GM23338 (cell line): ENCODE measurements around the gene MUC6. TPM values are rescaled to one million over a fixed set of nuclear protein-coding genes. Genes with fewer than 3 reads are reported as not detected.

ENCODE experiments used
- ATAC-seq: fragments of 200-7000 bp; cut with Tn5 transposase; 3 replicates; pipeline ENCODE4 v1.9.1; 2020
- DNase-seq: peaks from one replicate; pipeline ENCODE4 v3.0.0-alpha.2; 2015; ENCODE audit warnings: low spot score
- H2AFZ ChIP-seq: fragments of 200-600 bp; sonication (generic); 2 replicates; pipeline ENCODE4 v1.8.0; 2016; ENCODE audit warnings: antibody characterized with exemption, mild to moderate bottlenecking, moderate library complexity
- H3F3A ChIP-seq: fragments of 200-600 bp; sonication (generic); replicated peaks from 2 replicates; pipeline ENCODE4 v1.8.0; 2017; ENCODE audit warnings: antibody characterized with exemption, mixed run types, low read depth
- H3K27ac ChIP-seq: fragments of 200-600 bp; sonication (generic); 2 replicates; pipeline ENCODE4 v1.6.1; 2016; ENCODE audit warnings: low read depth
- H3K27me3 ChIP-seq: fragments of 200-600 bp; sonication (generic); 2 replicates; pipeline ENCODE4 v1.8.0; 2016; ENCODE audit warnings: mild to moderate bottlenecking, mixed run types, moderate library complexity; ENCODE audit not compliant: insufficient read depth
- H3K36me3 ChIP-seq: fragments of 200-600 bp; sonication (generic); 2 replicates; pipeline ENCODE4 v1.8.0; 2016; ENCODE audit warnings: mild to moderate bottlenecking; ENCODE audit not compliant: insufficient read depth
- H3K4me1 ChIP-seq: fragments of 200-600 bp; sonication (generic); 2 replicates; pipeline ENCODE4 v1.8.0; 2016; ENCODE audit warnings: mild to moderate bottlenecking, moderate library complexity; ENCODE audit not compliant: insufficient read depth
- H3K4me2 ChIP-seq: fragments of 200-600 bp; sonication (generic); 2 replicates; pipeline ENCODE4 v1.7.1; 2017; ENCODE audit warnings: mixed run types
- H3K4me3 ChIP-seq: fragments of 200-600 bp; sonication (generic); 2 replicates; pipeline ENCODE4 v1.6.1; 2016; ENCODE audit warnings: mixed run types
- H3K79me2 ChIP-seq: fragments of 200-600 bp; sonication (generic); replicated peaks from 2 replicates; pipeline ENCODE4 v1.8.0; 2017; ENCODE audit warnings: mild to moderate bottlenecking; ENCODE audit not compliant: insufficient read depth
- H3K9me2 ChIP-seq: fragments of 200-600 bp; sonication (generic); 2 replicates; pipeline ENCODE4 v1.8.0; 2017; ENCODE audit not compliant: insufficient read depth
- H4K20me1 ChIP-seq: fragments of 200-600 bp; sonication (generic); replicated peaks from 2 replicates; pipeline ENCODE4 v1.8.0; 2017; ENCODE audit warnings: mild to moderate bottlenecking; ENCODE audit not compliant: insufficient read depth
- H3K27ac Mint-ChIP-seq: 2 replicates; pipeline ENCODE4 v1.8.0; 2020; ENCODE audit warnings: inconsistent platforms, mild to moderate bottlenecking, moderate library complexity, mixed read lengths
- H3K27me3 Mint-ChIP-seq: 3 replicates; pipeline ENCODE4 v1.8.0; 2022; ENCODE audit warnings: low read depth, mild to moderate bottlenecking, moderate library complexity, mixed read lengths, inconsistent platforms; ENCODE audit not compliant: insufficient read depth, poor library complexity
- H3K36me3 Mint-ChIP-seq: 3 replicates; pipeline ENCODE4 v1.8.0; 2021; ENCODE audit warnings: low read depth, mild to moderate bottlenecking, inconsistent platforms, moderate library complexity, mixed read lengths
- H3K4me1 Mint-ChIP-seq: 3 replicates; pipeline ENCODE4 v1.8.0; 2020; ENCODE audit warnings: mild to moderate bottlenecking, inconsistent platforms, mixed read lengths
- H3K4me3 Mint-ChIP-seq: 3 replicates; pipeline ENCODE4 v1.8.0; 2021; ENCODE audit warnings: moderate library complexity, mild to moderate bottlenecking, inconsistent platforms, mixed read lengths
- H3K9me3 Mint-ChIP-seq: 3 replicates; pipeline ENCODE4 v1.8.0; 2020; ENCODE audit warnings: moderate library complexity, mild to moderate bottlenecking, inconsistent platforms, mixed read lengths
- CREB1 ChIP-seq: fragments of 250-450 bp; sonication (Bioruptor Pico); IDR thresholded peaks from 2 replicates; pipeline ENCODE4 v1.5.0; 2020; ENCODE audit warnings: low read depth, mild to moderate bottlenecking, moderate library complexity
- EZH2 ChIP-seq: fragments of 200-600 bp; sonication (generic); IDR thresholded peaks from one replicate; pipeline ENCODE4 v1.8.0; 2017; ENCODE audit warnings: antibody characterized with exemption, mild to moderate bottlenecking, low read depth; ENCODE audit not compliant: unreplicated experiment
- EZH2phosphoT487 ChIP-seq: fragments of 200-600 bp; sonication (generic); IDR thresholded peaks from one replicate; pipeline ENCODE4 v1.8.1; 2018; ENCODE audit warnings: antibody characterized with exemption; ENCODE audit not compliant: unreplicated experiment
- JUNB ChIP-seq: IDR thresholded peaks from one replicate; pipeline ENCODE4 v1.6.1; 2016; ENCODE audit warnings: antibody characterized with exemption; ENCODE audit not compliant: unreplicated experiment
- NANOG ChIP-seq: IDR thresholded peaks from 2 replicates; pipeline ENCODE4 v1.6.1; 2016; ENCODE audit warnings: antibody characterized with exemption, borderline replicate concordance
- ZNF114 ChIP-seq: fragments of 250-450 bp; sonication (Bioruptor Pico); IDR thresholded peaks from 2 replicates; pipeline ENCODE4 v1.5.0; 2020; ENCODE audit warnings: mild to moderate bottlenecking, moderate library complexity
- ZNF331 ChIP-seq: fragments of 250-450 bp; sonication (Bioruptor Pico); IDR thresholded peaks from 2 replicates; pipeline ENCODE4 v1.5.0; 2020; ENCODE audit warnings: low read depth, mild to moderate bottlenecking, moderate library complexity
- polyA plus RNA-seq: library from polyadenylated mRNA; unstranded; fragments of >200 nt; fragmentation: Nextera tagmentation; extraction: Ambion mirVana; gene quantifications from 2 replicates; pipeline ENCODE4 v1.2.1, GENCODE V29; 2016
- total RNA-seq: library from RNA; depleted of rRNA; stranded (reverse); fragments of >200 nt; shearing (Covaris generic); gene quantifications from 2 replicates; pipeline ENCODE4 v1.2.3, GENCODE V29; 2014
- TF ChIP-seq, protein P1 (sequence below): IDR thresholded peaks from one replicate; pipeline ENCODE4 v1.6.1; 2018; ENCODE audit warnings: antibody characterized with exemption; ENCODE audit not compliant: unreplicated experiment
- TF ChIP-seq, protein P2 (sequence below): fragments of 250-450 bp; sonication (Bioruptor Pico); IDR thresholded peaks from 2 replicates; pipeline ENCODE4 v1.5.0; 2020; ENCODE audit warnings: mild to moderate bottlenecking, moderate library complexity

MUC6 gene
- total and polyA plus RNA-seq, 2 experiments from 2014 or later, result not detected

DNA sequence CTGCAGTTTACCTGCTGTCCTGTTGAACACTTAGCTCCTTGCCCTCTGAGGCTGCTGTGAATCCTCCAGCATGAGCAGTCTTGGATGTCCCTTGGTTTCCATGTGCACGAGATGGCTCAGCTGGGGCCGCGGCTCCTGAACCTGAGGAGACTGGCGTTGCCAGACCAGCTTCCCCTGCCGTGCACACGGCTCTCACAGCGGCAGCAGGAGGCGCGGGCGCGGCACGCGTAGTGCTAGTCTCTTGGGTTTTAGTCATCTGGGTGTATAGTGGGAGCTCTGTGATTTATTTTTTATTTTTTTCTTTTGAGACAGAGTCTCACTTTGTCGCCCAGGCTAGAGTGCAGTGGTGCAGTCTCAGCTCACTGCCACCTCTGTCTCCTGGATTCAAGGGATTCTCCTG lies 54.8 kb downstream of the MUC6 start:
- ATAC-seq, result no peak
- H3K36me3 ChIP-seq, result peaks cover 2% of the 10 kb centered on the region; the same call in 1 of the 2 replicates
- peaks cover 65% of the 10 kb centered on the region for H3K36me3 Mint-ChIP-seq
- H4K20me1 ChIP-seq, result peaks cover 4% of the 10 kb centered on the region; the same call in 1 of the 2 replicates
- DNase-seq, result no peak
- H3F3A ChIP-seq, result no peaks in the 10 kb centered on the region
- H3K79me2 ChIP-seq, result peaks cover 15% of the 10 kb centered on the region
- H3K4me3 Mint-ChIP-seq, result no peak overlapping the region
- no peaks in the 10 kb centered on the region for H3K9me3 Mint-ChIP-seq
- peaks cover 10% of the 10 kb centered on the region for H3K27me3 Mint-ChIP-seq
- H2AFZ ChIP-seq, result no peak overlapping the region
- H3K9me2 ChIP-seq, result no peaks in the 10 kb centered on the region
- no peak overlapping the region for H3K4me3 ChIP-seq
- H3K4me1 ChIP-seq, result no peaks in the 10 kb centered on the region
- H3K27ac Mint-ChIP-seq, result no peak overlapping the region
- H3K4me2 ChIP-seq, result no peak overlapping the region
- peaks cover 6% of the 10 kb centered on the region; the same call in 1 of the 3 replicates for H3K4me1 Mint-ChIP-seq
- H3K27ac ChIP-seq, result no peak overlapping the region
- no peaks in the 10 kb centered on the region for H3K27me3 ChIP-seq
- TF ChIP-seq JUNB, result no peak
- TF ChIP-seq, protein P1, sequence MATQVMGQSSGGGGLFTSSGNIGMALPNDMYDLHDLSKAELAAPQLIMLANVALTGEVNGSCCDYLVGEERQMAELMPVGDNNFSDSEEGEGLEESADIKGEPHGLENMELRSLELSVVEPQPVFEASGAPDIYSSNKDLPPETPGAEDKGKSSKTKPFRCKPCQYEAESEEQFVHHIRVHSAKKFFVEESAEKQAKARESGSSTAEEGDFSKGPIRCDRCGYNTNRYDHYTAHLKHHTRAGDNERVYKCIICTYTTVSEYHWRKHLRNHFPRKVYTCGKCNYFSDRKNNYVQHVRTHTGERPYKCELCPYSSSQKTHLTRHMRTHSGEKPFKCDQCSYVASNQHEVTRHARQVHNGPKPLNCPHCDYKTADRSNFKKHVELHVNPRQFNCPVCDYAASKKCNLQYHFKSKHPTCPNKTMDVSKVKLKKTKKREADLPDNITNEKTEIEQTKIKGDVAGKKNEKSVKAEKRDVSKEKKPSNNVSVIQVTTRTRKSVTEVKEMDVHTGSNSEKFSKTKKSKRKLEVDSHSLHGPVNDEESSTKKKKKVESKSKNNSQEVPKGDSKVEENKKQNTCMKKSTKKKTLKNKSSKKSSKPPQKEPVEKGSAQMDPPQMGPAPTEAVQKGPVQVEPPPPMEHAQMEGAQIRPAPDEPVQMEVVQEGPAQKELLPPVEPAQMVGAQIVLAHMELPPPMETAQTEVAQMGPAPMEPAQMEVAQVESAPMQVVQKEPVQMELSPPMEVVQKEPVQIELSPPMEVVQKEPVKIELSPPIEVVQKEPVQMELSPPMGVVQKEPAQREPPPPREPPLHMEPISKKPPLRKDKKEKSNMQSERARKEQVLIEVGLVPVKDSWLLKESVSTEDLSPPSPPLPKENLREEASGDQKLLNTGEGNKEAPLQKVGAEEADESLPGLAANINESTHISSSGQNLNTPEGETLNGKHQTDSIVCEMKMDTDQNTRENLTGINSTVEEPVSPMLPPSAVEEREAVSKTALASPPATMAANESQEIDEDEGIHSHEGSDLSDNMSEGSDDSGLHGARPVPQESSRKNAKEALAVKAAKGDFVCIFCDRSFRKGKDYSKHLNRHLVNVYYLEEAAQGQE, result no peak
- TF ChIP-seq EZH2phosphoT487, result no peak
- no peak for TF ChIP-seq ZNF114 (CRISPR knock-in tag)
- TF ChIP-seq CREB1, result no peak
- TF ChIP-seq EZH2, result no peak
- TF ChIP-seq, protein P2, sequence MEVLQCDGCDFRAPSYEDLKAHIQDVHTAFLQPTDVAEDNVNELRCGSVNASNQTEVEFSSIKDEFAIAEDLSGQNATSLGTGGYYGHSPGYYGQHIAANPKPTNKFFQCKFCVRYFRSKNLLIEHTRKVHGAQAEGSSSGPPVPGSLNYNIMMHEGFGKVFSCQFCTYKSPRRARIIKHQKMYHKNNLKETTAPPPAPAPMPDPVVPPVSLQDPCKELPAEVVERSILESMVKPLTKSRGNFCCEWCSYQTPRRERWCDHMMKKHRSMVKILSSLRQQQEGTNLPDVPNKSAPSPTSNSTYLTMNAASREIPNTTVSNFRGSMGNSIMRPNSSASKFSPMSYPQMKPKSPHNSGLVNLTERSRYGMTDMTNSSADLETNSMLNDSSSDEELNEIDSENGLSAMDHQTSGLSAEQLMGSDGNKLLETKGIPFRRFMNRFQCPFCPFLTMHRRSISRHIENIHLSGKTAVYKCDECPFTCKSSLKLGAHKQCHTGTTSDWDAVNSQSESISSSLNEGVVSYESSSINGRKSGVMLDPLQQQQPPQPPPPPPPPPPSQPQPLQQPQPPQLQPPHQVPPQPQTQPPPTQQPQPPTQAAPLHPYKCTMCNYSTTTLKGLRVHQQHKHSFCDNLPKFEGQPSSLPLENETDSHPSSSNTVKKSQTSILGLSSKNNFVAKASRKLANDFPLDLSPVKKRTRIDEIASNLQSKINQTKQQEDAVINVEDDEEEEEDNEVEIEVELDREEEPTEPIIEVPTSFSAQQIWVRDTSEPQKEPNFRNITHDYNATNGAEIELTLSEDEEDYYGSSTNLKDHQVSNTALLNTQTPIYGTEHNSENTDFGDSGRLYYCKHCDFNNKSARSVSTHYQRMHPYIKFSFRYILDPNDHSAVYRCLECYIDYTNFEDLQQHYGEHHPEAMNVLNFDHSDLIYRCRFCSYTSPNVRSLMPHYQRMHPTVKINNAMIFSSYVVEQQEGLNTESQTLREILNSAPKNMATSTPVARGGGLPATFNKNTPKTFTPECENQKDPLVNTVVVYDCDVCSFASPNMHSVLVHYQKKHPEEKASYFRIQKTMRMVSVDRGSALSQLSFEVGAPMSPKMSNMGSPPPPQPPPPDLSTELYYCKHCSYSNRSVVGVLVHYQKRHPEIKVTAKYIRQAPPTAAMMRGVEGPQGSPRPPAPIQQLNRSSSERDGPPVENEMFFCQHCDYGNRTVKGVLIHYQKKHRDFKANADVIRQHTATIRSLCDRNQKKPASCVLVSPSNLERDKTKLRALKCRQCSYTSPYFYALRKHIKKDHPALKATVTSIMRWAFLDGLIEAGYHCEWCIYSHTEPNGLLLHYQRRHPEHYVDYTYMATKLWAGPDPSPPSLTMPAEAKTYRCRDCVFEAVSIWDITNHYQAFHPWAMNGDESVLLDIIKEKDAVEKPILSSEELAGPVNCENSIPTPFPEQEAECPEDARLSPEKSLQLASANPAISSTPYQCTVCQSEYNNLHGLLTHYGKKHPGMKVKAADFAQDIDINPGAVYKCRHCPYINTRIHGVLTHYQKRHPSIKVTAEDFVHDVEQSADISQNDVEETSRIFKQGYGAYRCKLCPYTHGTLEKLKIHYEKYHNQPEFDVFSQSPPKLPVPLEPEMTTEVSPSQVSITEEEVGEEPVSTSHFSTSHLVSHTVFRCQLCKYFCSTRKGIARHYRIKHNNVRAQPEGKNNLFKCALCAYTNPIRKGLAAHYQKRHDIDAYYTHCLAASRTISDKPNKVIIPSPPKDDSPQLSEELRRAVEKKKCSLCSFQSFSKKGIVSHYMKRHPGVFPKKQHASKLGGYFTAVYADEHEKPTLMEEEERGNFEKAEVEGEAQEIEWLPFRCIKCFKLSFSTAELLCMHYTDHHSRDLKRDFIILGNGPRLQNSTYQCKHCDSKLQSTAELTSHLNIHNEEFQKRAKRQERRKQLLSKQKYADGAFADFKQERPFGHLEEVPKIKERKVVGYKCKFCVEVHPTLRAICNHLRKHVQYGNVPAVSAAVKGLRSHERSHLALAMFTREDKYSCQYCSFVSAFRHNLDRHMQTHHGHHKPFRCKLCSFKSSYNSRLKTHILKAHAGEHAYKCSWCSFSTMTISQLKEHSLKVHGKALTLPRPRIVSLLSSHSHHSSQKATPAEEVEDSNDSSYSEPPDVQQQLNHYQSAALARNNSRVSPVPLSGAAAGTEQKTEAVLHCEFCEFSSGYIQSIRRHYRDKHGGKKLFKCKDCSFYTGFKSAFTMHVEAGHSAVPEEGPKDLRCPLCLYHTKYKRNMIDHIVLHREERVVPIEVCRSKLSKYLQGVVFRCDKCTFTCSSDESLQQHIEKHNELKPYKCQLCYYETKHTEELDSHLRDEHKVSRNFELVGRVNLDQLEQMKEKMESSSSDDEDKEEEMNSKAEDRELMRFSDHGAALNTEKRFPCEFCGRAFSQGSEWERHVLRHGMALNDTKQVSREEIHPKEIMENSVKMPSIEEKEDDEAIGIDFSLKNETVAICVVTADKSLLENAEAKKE, result no peak
- no peak for TF ChIP-seq ZNF331 (CRISPR knock-in tag)
- no peak for TF ChIP-seq NANOG
